ENCODE results near the gene TGFBR3. TPM values are rescaled to one million over a fixed set of nuclear protein-coding genes. Genes with fewer than 3 reads are reported as not detected.

Gene TGFBR3
- total and polyA plus RNA-seq, 2 of the 13 experiments (the other 11 are each of a cell fraction or from before 2014, with no cell fraction given): 76.5 to 195 TPM

GRCh38 chr1:91827459-91828321 is 58.3 kb downstream of the TGFBR3 start (continued):
- no peak for TF ChIP-seq ZFAT (CRISPR knock-in tag; conservative IDR thresholded peaks at IDR 0.05)
- TF ChIP-seq ZNF570 (CRISPR knock-in tag; IDR thresholded peaks at IDR 0.05; ENCODE audit: borderline replicate concordance): no peak
- TF ChIP-seq HIC2 (CRISPR knock-in tag; IDR thresholded peaks at IDR 0.05; ENCODE audit: low read depth): no peak
- no peak for TF ChIP-seq ZNF460 (CRISPR knock-in tag; IDR thresholded peaks at IDR 0.05; ENCODE audit: borderline replicate concordance)
- TF ChIP-seq, protein P1, sequence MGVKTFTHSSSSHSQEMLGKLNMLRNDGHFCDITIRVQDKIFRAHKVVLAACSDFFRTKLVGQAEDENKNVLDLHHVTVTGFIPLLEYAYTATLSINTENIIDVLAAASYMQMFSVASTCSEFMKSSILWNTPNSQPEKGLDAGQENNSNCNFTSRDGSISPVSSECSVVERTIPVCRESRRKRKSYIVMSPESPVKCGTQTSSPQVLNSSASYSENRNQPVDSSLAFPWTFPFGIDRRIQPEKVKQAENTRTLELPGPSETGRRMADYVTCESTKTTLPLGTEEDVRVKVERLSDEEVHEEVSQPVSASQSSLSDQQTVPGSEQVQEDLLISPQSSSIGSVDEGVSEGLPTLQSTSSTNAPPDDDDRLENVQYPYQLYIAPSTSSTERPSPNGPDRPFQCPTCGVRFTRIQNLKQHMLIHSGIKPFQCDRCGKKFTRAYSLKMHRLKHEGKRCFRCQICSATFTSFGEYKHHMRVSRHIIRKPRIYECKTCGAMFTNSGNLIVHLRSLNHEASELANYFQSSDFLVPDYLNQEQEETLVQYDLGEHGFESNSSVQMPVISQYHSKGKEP (CRISPR knock-in tag; IDR thresholded peaks at IDR 0.05): no peak
- no peak; the same call in 1 of the 2 replicates for TF ChIP-seq KDM1A (CRISPR knock-in tag; IDR thresholded peaks at IDR 0.05)
- no peak; the same call in 1 of the 2 replicates for TF ChIP-seq ZBTB20 (CRISPR knock-in tag; IDR thresholded peaks at IDR 0.05; ENCODE audit: borderline replicate concordance, low read depth)
- TF ChIP-seq MAFF (IDR thresholded peaks at IDR 0.05; ENCODE audit: low read depth, low read length): 0 out of 2 replicates have a peak, but pooled peaks have one; percentile 22
- TF ChIP-seq ZNF775 (CRISPR knock-in tag; IDR thresholded peaks at IDR 0.05; ENCODE audit: borderline replicate concordance): no peak
- TF ChIP-seq PTBP1 (IDR thresholded peaks at IDR 0.05; ENCODE audit: low read depth, low read length, poor library complexity, severe bottlenecking): no peak
- no peak for TF ChIP-seq MBNL3 (CRISPR knock-in tag; conservative IDR thresholded peaks at IDR 0.05)
- TF ChIP-seq, protein P2, sequence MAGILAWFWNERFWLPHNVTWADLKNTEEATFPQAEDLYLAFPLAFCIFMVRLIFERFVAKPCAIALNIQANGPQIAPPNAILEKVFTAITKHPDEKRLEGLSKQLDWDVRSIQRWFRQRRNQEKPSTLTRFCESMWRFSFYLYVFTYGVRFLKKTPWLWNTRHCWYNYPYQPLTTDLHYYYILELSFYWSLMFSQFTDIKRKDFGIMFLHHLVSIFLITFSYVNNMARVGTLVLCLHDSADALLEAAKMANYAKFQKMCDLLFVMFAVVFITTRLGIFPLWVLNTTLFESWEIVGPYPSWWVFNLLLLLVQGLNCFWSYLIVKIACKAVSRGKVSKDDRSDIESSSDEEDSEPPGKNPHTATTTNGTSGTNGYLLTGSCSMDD (CRISPR knock-in tag; IDR thresholded peaks at IDR 0.05): no peak
- TF ChIP-seq, protein P3, sequence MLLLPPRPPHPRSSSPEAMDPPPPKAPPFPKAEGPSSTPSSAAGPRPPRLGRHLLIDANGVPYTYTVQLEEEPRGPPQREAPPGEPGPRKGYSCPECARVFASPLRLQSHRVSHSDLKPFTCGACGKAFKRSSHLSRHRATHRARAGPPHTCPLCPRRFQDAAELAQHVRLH (CRISPR knock-in tag; IDR thresholded peaks at IDR 0.05; ENCODE audit: borderline replicate concordance, low read depth): no peak
- TF ChIP-seq TCF7 (IDR thresholded peaks at IDR 0.05; ENCODE audit: low read depth): no peak; the same call in 1 of the 2 replicates
- TF ChIP-seq NFE2L2 (IDR thresholded peaks at IDR 0.05; ENCODE audit: low read length): peak; percentile 47; the same call in 1 of the 2 replicates
- no peak for TF ChIP-seq ZNF749 (CRISPR knock-in tag; IDR thresholded peaks at IDR 0.05; ENCODE audit: borderline replicate concordance)
- TF ChIP-seq MLLT10 (CRISPR knock-in tag; IDR thresholded peaks at IDR 0.05): no peak
- TF ChIP-seq PAWR (CRISPR knock-in tag; IDR thresholded peaks at IDR 0.05; ENCODE audit: borderline replicate concordance): no peak
- TF ChIP-seq KAT7 (CRISPR knock-in tag; IDR thresholded peaks at IDR 0.05; ENCODE audit: borderline replicate concordance): no peak
- TF ChIP-seq KDM5B (CRISPR knock-in tag; IDR thresholded peaks at IDR 0.05; ENCODE audit: borderline replicate concordance): no peak
- TF ChIP-seq KLF15 (CRISPR knock-in tag; IDR thresholded peaks at IDR 0.05; ENCODE audit: borderline replicate concordance): no peak
- no peak for TF ChIP-seq ZMYM2 (CRISPR knock-in tag; IDR thresholded peaks at IDR 0.05)
- no peak; the same call in 1 of the 2 replicates for TF ChIP-seq ZNF652 (CRISPR knock-in tag; IDR thresholded peaks at IDR 0.05; ENCODE audit: borderline replicate concordance, low read depth)
- TF ChIP-seq BRD4 (CRISPR knock-in tag; IDR thresholded peaks at IDR 0.05): peak; percentile 46; the same call in 1 of the 2 replicates
- no peak for TF ChIP-seq HNRNPK (IDR thresholded peaks at IDR 0.05; ENCODE audit: low read depth, low read length, poor library complexity, severe bottlenecking)
- TF ChIP-seq ZNF34 (CRISPR knock-in tag; IDR thresholded peaks at IDR 0.05; ENCODE audit: borderline replicate concordance): no peak
